ENCODE results near the gene IGSF6. TPM values are rescaled to one million over a fixed set of nuclear protein-coding genes. Genes with fewer than 3 reads are reported as not detected.

IGSF6 gene
- total and polyA plus RNA-seq, 9 of the 15 experiments (the other 6 are each of a cell fraction or from before 2014, with no cell fraction given) = 0.07 TPM; not detected in 8

DNA sequence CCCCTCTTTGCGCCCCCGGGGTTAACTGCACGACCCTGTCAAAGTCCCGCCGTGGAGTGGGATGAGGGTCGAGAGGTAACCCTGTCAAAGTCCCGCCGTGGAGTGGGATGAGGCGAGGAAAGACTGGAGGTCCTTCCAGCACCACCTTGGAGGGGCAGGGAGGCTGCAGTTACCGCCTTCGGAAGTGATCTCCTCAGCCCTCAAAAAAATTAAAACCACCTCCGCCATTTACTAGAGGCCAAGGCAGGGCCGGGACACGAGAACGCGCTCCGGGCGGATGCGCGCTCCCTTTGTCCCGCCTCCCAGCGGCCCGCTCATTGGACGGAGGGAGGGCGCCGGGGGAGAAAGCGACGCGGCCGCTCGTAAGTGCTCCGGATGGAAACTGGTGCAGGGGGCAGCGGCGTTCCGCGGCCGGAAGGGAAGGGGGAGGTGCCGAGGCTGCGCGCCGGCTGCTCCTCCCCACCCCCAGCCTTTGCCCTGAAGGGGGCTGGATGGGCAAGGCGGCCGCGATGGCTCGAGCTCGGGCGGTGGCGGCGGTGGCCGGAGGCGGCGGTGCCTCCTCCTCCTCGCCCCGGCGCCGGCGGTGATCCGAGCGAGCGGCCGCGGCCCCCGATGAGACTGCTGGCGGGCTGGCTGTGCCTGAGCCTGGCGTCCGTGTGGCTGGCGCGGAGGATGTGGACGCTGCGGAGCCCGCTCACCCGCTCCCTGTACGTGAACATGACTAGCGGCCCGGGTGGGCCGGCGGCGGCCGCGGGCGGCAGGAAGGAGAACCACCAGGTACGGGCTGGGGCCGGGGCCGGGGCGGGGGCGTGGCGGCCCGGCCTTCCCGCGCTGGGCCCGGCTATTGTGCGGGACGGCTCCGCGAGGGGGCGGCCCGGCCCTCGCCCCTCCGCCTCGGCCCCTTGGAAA lies 53.0 kb downstream of the IGSF6 start, which contains the start of gene METTL9 (continued):
- TF ChIP-seq MAZ (CRISPR knock-in tag; conservative IDR thresholded peaks at IDR 0.05 in 1 of 2, IDR thresholded peaks at IDR 0.05 in 1 of 2) (peak; percentile 97 to 98), RBM22 (IDR thresholded peaks at IDR 0.05; ENCODE audit: low read depth, low read length, poor library complexity, severe bottlenecking) (peak; percentile 50), UBTF (IDR thresholded peaks at IDR 0.05; ENCODE audit: borderline replicate concordance in 1 of 2, low read depth in 2 of 2, low read length in 2 of 2) (peak; percentile 17 to 89; a peak in 2 of 4 replicates), KDM2B (CRISPR knock-in tag; IDR thresholded peaks at IDR 0.05) (peak; percentile 60; the same call in 1 of the 2 replicates), ETV1 (tag; conservative IDR thresholded peaks at IDR 0.05; ENCODE audit: low read depth) (peak; percentile 97), MBD2 (IDR thresholded peaks at IDR 0.05; ENCODE audit: borderline replicate concordance, low read depth) (peak; percentile 75; the same call in 1 of the 2 replicates), ZSCAN32 (CRISPR knock-in tag; IDR thresholded peaks at IDR 0.05) (no peak), RNF2 (IDR thresholded peaks at IDR 0.05) (peak; percentile 81), ZNF263 (CRISPR knock-in tag; IDR thresholded peaks at IDR 0.05; ENCODE audit: borderline replicate concordance) (no peak), MYC (IDR thresholded peaks at IDR 0.05; ENCODE audit: low read depth, low read length) (peak; percentile 43), MYC (CRISPR knock-in tag; IDR thresholded peaks at IDR 0.05; ENCODE audit: borderline replicate concordance, low read depth) (no peak), SOX6 (IDR thresholded peaks at IDR 0.05) (peak; percentile 79), SMARCA4 (IDR thresholded peaks at IDR 0.05) (no peak), CBFA2T3 (IDR thresholded peaks at IDR 0.05) (0 out of 2 replicates have a peak, but pooled peaks have one; percentile 16), NR3C1 (CRISPR knock-in tag; IDR thresholded peaks at IDR 0.05) (no peak), ZBTB49 (CRISPR knock-in tag; IDR thresholded peaks at IDR 0.05; ENCODE audit: borderline replicate concordance) (no peak), POLR2A (conservative IDR thresholded peaks at IDR 0.05) (peak; percentile 96), CHD4 (IDR thresholded peaks at IDR 0.05; ENCODE audit: insufficient read depth, insufficient replicate concordance, low read depth, low read length, poor library complexity, severe bottlenecking) (no peak), HOXB6 (CRISPR knock-in tag; IDR thresholded peaks at IDR 0.05; ENCODE audit: borderline replicate concordance) (no peak), MAFF (IDR thresholded peaks at IDR 0.05; ENCODE audit: low read length) (no peak), FOXP1 (CRISPR knock-in tag; IDR thresholded peaks at IDR 0.05) (peak; percentile 57; the same call in 1 of the 2 replicates)
- TF ChIP-seq, protein P1, sequence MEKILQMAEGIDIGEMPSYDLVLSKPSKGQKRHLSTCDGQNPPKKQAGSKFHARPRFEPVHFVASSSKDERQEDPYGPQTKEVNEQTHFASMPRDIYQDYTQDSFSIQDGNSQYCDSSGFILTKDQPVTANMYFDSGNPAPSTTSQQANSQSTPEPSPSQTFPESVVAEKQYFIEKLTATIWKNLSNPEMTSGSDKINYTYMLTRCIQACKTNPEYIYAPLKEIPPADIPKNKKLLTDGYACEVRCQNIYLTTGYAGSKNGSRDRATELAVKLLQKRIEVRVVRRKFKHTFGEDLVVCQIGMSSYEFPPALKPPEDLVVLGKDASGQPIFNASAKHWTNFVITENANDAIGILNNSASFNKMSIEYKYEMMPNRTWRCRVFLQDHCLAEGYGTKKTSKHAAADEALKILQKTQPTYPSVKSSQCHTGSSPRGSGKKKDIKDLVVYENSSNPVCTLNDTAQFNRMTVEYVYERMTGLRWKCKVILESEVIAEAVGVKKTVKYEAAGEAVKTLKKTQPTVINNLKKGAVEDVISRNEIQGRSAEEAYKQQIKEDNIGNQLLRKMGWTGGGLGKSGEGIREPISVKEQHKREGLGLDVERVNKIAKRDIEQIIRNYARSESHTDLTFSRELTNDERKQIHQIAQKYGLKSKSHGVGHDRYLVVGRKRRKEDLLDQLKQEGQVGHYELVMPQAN (IDR thresholded peaks at IDR 0.05; ENCODE audit: borderline replicate concordance) = no peak
